ENCODE results near the gene PRSS57. TPM values are rescaled to one million over a fixed set of nuclear protein-coding genes. Genes with fewer than 3 reads are reported as not detected.

Gene PRSS57
- total RNA-seq, 4 donors from 2014 or later: not detected

DNA sequence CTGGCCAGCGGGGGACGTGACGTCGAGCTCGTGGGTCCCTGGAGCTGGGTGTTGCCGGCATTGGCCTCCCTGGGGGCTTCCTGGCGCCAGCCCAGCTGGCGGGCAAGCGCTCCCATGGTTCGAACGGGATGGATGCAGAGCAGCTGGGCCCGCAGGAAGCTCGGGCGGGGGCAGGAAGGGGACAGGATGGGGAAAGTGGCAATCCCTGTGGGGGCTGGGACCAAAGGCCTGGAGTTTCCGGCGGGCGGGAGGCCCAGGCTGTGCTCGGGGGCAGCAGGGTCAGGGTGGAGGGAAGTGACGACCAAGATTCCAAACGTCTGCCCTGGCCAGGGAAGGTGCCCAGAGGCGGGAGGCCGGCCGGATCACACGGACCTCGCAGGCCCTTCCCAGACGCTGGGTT, 32.8 kb upstream of the PRSS57 start:
- TF ChIP-seq, protein P1, sequence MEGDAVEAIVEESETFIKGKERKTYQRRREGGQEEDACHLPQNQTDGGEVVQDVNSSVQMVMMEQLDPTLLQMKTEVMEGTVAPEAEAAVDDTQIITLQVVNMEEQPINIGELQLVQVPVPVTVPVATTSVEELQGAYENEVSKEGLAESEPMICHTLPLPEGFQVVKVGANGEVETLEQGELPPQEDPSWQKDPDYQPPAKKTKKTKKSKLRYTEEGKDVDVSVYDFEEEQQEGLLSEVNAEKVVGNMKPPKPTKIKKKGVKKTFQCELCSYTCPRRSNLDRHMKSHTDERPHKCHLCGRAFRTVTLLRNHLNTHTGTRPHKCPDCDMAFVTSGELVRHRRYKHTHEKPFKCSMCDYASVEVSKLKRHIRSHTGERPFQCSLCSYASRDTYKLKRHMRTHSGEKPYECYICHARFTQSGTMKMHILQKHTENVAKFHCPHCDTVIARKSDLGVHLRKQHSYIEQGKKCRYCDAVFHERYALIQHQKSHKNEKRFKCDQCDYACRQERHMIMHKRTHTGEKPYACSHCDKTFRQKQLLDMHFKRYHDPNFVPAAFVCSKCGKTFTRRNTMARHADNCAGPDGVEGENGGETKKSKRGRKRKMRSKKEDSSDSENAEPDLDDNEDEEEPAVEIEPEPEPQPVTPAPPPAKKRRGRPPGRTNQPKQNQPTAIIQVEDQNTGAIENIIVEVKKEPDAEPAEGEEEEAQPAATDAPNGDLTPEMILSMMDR (IDR thresholded peaks at IDR 0.05): no peak
- TF ChIP-seq POLR2AphosphoS5 (IDR thresholded peaks at IDR 0.05): peak; percentile 56
- no peak overlapping the region for H3K4me3 ChIP-seq
- H3K27me3 ChIP-seq: no peaks in the 10 kb centered on the region
- ATAC-seq: peak; percentile 82
- peak overlapping the region in 3 of 4 donors; percentile 74 to 81 (median 77) for H3K27ac ChIP-seq
- 60% methylated on average over 2 of the region's 26 CpGs; no CpG with 5 or more reads in 1 of the 2 donors for WGBS, 2 donors (ENCODE audit: low coverage in 1 of 2)
- peaks cover 0 to 46% of the 10 kb centered on the region in 2 donors for H3K36me3 ChIP-seq
- peaks cover 0 to 12% (median 7%) of the 10 kb centered on the region in 3 donors for H3K4me1 ChIP-seq
- H3K9me3 ChIP-seq: no peaks in the 10 kb centered on the region

DNA sequence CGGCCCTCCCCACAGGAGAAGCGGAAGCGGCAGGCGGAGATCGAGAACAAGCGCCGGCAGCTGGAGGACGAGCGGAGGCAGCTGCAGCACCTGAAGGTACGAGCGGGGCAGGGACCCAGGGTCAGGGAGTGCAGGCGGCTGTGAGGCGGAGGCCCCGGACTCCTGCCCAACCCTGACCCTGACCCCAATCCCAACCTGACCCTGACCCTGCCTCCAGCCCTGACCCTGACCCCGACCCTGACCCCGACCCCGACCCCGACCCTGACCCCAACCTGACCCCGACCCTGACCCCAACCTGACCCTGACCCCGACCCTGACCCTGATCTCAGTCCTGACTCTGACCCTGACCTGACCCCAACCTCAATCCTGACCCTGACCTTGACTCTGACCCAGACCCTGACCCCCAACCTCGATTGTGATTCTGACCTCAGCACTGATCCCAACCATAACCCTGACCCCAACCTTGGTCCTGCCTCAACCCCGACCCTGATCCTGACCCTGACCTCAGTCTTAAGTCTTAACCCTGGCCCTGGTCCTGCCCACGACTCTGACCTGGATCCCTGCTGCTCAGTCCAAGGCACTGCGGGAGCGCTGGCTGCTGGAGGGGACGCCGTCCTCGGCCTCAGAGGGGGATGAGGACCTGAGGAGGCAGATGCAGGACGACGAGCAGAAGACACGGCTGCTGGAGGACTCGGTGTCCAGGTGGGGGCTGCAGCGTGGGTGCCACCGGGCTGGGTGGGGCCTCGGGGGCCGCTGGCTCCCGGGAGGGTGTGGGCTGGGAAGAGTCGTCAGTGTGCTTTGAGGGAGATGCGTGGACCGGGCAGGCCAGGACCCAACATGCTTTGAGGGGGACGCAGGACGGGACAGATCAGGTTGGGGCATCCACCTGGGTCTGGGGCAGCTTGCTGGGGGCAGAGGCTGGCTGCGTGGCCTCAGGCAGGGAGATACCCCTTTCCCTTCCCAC, 32.0 kb upstream of the PRSS57 start:
- WGBS, 2 donors (ENCODE audit: low coverage in 1 of 2): 67 to 80% methylated on average over 3 to 4 of the region's 43 CpGs
- no peaks in the 10 kb centered on the region for H3K27me3 ChIP-seq
- peaks cover 0 to 39% of the 10 kb centered on the region in 2 donors for H3K36me3 ChIP-seq
- no peak overlapping the region for H3K4me3 ChIP-seq
- no peak for TF ChIP-seq POLR2AphosphoS5 (IDR thresholded peaks at IDR 0.05)
- no peak for TF ChIP-seq POLR2A (IDR thresholded peaks at IDR 0.05)
- TF ChIP-seq, protein P1 (IDR thresholded peaks at IDR 0.05): no peak
- no peak for TF ChIP-seq EP300 (IDR thresholded peaks at IDR 0.05)
- peaks cover 0 to 20% (median 7%) of the 10 kb centered on the region in 3 donors for H3K4me1 ChIP-seq
- ATAC-seq: peak; percentile 12
- H3K9me3 ChIP-seq: no peaks in the 10 kb centered on the region
- H3K27ac ChIP-seq: peak overlapping the region in 3 of 4 donors; percentile 74 to 81 (median 77)

DNA sequence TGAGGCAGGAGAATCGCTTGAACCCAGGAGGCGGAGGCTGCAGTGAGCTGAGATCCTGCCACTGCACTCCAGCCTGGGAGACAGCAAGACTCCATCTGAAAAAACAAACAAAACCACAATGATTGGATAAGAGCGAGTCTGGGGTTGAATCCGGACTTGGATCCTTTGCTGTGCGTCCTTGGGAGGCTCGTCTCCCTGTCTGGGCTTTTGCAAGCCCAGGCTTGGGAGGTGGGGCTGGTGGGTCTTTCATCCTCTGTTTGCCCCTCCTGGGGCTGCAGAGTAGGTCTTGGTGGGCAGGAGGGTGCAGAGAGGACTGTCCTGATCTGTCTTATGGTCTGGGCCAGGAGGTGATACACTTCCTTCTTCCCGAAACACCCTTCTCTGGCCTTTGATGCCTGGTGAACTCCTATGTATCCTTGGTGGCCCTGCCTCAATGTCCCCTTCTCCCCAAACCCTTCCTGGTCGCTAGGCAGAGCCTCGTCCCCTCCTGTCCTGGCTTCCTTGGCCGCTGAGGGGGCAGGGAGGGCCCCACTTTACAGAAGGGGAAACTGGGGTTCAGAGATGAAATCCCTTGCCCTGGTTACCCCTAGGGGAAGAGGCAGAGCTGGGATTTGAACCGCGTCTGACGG, 30.3 kb upstream of the PRSS57 start:
- Histone ChIP-seq H3K4me3 (no peak overlapping the region), H3K27ac (no peak overlapping the region), H3K27me3 (peaks cover 2% of the 10 kb centered on the region), H3K9me3 (no peaks in the 10 kb centered on the region), H3K36me3 (peaks cover 0 to 24% of the 10 kb centered on the region in 2 donors), H3K4me1 (peaks cover 0 to 29% (median 7%) of the 10 kb centered on the region in 3 donors)
- 82 to 100% methylated on average over 3 to 4 of the region's 13 CpGs for WGBS, 2 donors (ENCODE audit: low coverage in 1 of 2)
- ATAC-seq: no peak
- TF ChIP-seq, protein P1 (IDR thresholded peaks at IDR 0.05): no peak
- TF ChIP-seq POLR2AphosphoS5 (IDR thresholded peaks at IDR 0.05) (no peak), POLR2A (IDR thresholded peaks at IDR 0.05) (no peak), EP300 (IDR thresholded peaks at IDR 0.05) (no peak)

DNA sequence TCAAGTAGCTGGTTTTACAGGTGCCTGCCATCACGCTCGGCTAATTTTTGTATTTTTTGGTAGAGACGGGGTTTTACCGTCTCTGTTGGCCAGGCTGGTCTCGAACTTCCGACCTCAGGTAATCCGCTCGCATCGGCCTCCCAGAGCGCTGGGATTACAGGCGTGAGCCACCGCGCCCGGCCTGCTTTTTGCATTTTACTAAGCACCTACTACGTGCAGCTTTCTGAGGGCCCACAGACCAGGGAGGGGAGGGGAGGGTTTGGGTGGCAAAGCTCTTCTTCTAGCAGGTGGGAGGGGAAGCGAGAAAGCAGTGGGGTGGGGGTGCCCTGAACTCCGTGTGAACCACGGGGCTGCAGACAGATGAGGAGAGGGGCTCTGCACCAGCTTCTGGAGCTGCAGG, 28.5 kb upstream of the PRSS57 start:
- no peaks in the 10 kb centered on the region for H3K9me3 ChIP-seq
- H3K4me3 ChIP-seq: no peak overlapping the region
- H3K27me3 ChIP-seq: peaks cover 20% of the 10 kb centered on the region
- 50 to 73% methylated on average over 1 to 4 of the region's 18 CpGs for WGBS, 2 donors (ENCODE audit: low coverage in 1 of 2)
- H3K4me1 ChIP-seq: peaks cover 0 to 47% (median 7%) of the 10 kb centered on the region in 3 donors
- H3K36me3 ChIP-seq: peaks cover 0 to 21% of the 10 kb centered on the region in 2 donors
- H3K27ac ChIP-seq: peak overlapping the region in 1 of 4 donors; percentile 67
- TF ChIP-seq POLR2AphosphoS5 (IDR thresholded peaks at IDR 0.05) (no peak), EP300 (IDR thresholded peaks at IDR 0.05) (no peak), POLR2A (IDR thresholded peaks at IDR 0.05) (no peak)
- TF ChIP-seq, protein P1 (IDR thresholded peaks at IDR 0.05): no peak
- ATAC-seq: no peak
